HL-60/S4 (cell line): Measurements from ENCODE around the gene DPM2.

Experiments used
- in situ Hi-C: fragments of 300-500 bp; cut with MboI; formaldehyde crosslinking; loops from 2 replicates; pipeline ENCODE4 v1.14.3; 2022; ENCODE audit warnings: low sequenced_read_pairs

The DPM2 gene, protein sequence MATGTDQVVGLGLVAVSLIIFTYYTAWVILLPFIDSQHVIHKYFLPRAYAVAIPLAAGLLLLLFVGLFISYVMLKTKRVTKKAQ

GRCh38 chr9:127937388-127938297, at the start of gene DPM2:
TSS of gene DPM2 (minus strand) at chr9:127937854. CDS start at chr9:127937820, 34 bp downstream.
- in situ Hi-C loops: no loop called here

DNA sequence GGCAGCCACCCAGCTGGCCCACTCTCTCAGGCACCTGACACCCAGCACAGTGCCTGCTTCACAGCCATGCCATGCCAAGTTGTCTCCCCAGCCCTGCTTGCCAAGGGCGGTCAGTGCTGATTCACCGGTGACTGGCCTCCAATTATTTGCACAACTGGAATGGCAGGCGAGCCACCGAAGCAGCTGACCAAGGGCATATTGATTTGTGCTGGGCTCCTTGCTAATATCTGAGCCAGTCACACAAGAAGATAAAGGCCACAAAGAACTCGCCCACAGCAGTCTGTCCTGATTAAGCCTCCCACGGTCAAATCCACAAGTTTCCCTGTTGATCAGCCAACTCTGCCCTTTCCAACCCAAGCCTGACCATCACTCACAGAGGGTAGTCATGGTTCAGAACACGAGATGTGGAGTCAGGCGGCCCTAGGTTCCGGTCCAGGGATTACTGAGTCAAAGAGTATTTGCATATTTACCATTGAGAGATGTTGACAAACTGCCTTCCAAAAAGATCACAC, 49.5 kb upstream of the DPM2 start:
- in situ Hi-C loops: no loop called here

GRCh38 chr9:127985011-127985410, 47.4 kb upstream of the DPM2 start:
- in situ Hi-C loops: no loop called here

- in situ Hi-C loops: no loop called here
Observed at GRCh38 chr9:127983847-127984289, 46.2 kb upstream of the DPM2 start.

DNA sequence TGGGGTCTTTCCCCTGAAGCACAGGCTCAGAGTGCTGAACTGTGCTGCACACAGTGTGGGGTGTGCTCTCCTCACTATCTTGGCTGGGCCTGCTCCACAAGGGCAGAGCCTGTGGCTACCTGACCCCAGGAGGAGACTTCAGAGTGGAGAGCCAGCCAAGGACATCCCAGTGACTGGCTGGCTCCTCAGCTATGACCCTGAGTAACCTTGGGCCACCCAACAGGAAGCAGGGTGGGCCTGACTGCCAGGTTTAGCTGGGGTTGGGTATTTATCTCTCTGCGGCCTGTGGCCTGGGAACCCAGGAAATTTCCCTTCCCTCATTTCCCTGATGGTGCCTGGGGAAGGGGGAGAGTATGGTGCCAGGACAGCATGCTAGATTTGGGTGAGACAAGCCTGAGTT, 45.3 kb upstream of the DPM2 start:
- in situ Hi-C loops: no loop called here

- in situ Hi-C loops: no loop called here
Observed at GRCh38 chr9:127981559-127982121, 44.0 kb upstream of the DPM2 start.

- in situ Hi-C loops: no loop called here
Observed at GRCh38 chr9:127980706-127981558, 43.3 kb upstream of the DPM2 start, which contains the start of gene EEIG1. TSS of gene EEIG1 (minus strand) at chr9:127980989. CDS start at chr9:127980137, 852 bp downstream.

GRCh38 chr9:127980060-127980705, 42.5 kb upstream of the DPM2 start:
- in situ Hi-C loops: no loop called here

DNA sequence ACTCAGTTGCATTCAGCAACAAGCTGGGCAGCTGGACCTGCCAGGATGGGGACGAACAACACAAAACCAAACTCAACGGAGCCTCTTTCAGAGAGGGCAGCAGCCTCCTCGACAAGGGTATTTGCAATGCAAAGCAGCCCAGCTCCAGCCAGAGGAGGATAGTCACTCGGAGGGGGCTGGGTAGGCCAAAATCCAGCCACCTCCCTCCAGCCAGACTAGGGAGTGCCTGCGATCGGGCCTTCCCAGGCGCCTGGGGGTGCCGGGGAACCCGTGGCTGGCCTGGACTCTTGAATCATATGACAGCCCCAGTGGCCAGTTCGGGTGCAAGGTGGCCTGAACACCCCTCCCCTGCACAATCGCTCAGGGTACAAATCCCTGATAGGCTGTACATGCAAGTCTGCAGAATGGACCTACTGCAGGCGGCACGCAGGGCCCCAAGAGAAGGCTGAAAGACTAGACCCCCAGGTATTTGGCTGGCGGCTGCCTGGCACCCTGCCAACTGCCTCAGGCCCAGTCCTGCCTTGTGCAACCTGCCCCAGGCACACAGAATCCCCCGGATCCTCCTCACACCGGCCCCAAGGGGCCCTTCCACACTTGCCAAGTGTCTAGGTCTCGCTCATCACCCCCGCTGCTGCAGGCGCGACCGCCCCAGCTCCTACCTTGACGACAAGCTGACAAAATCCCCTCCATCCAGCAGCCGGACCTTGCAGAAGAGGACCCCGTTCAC, 41.8 kb upstream of the DPM2 start:
- in situ Hi-C loops: no loop called here

GRCh38 chr9:127979015-127979332, 41.3 kb upstream of the DPM2 start:
- in situ Hi-C loops: no loop called here

DNA sequence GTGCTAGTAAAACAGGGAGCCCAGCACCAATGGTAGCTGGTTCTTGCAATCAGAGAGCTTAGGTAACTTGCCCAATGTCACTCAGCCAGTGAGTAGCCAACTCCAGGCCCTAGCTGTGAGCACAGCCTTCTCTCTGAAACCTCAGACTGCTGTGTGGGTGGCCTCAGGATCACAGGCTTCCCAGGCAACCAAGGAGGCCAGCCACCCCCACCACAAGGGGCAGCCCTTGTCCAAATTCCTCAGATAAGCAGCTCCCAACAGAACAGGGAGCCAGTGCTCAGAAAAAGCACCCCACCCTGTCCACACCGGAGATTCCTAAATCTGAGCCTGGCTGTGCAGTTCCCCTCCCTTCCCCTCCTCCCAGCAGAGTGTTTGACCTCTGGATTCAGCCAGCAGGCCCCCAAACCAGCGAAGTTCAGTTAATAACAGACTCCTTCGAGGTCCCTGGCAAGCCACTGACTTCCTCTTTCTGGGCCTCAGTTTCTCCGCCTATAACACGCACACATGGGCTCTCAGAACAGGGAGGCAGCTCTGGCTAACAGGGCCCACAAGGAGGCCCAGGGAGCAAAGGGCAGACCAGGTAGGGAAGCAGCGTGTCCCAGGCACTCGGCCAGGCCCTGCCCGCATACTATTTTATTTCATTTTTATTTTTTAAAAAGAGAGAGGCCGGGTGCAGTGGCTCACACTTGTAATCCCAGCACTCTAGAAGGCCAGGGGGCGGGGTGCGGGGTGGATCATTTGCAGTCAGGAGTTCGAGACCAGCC, 40.4 kb upstream of the DPM2 start:
- in situ Hi-C loops: no loop called here

- in situ Hi-C loops: no loop called here
Observed at GRCh38 chr9:127977009-127977883, 39.6 kb upstream of the DPM2 start.

- in situ Hi-C loops: no loop called here
Observed at GRCh38 chr9:127976498-127976897, 38.8 kb upstream of the DPM2 start.

GRCh38 chr9:127975376-127976315, 38.0 kb upstream of the DPM2 start:
- in situ Hi-C loops: no loop called here

DNA sequence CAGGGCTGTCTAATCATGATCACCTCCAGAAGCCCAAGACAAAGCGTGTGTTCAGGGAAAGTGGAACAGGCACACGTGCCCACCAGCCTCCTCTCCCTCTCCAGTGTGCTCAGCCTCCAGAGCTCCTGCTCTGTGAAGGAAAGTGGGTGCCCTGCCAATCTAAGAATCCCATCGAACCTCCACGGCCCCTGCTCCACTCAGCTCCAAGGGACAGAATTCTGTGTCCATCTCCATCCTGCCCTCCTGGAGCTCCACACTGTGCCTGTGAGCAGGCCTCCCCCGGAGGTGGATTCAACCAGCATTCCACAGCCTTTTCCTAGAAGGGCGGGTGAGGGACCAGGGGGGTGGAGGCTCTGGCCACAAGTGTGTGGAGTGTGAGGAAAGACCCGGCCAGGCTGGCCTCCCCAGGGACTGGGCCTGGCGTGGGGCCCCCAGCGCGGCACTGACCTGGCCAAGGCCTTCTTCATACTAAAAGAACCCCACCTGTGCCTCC, 37.2 kb upstream of the DPM2 start:
- in situ Hi-C loops: no loop called here

- in situ Hi-C loops: no loop called here
Observed at GRCh38 chr9:127974001-127974768, 36.5 kb upstream of the DPM2 start.
